Middle frontal gyrus (tissue), 1 donor: ENCODE measurements around the gene ARAP3.
"Not testable (repeated sequence)": the region's sequence is repeated elsewhere in the genome, so short reads cannot be mapped to it uniquely, and the experiment has no call there.

Source experiments
- DNase-seq: peaks from one replicate; pipeline ENCODE4 v3.0.0-alpha.2; 2015; ENCODE audit warnings: low spot score; ENCODE audit errors: extremely low spot score

Gene ARAP3

GRCh38 chr5:141618804-141619554 lies 63.1 kb downstream of the ARAP3 start, which contains the start of gene DIAPH1:
DIAPH1 (minus strand) TSS chr5:141619000; CDS start chr5:141618914, 86 bp downstream.
- peak; percentile 73 for DNase-seq

GRCh38 chr5:141618030-141618803 lies 63.8 kb downstream of the ARAP3 start:
- no peak for DNase-seq

- DNase-seq: no peak
Observed at GRCh38 chr5:141617682-141618029, 64.4 kb downstream of the ARAP3 start.

- no peak for DNase-seq
Observed at GRCh38 chr5:141617128-141617527, 64.9 kb downstream of the ARAP3 start.

GRCh38 chr5:141615991-141616720 lies 65.9 kb downstream of the ARAP3 start:
- no peak for DNase-seq

DNA sequence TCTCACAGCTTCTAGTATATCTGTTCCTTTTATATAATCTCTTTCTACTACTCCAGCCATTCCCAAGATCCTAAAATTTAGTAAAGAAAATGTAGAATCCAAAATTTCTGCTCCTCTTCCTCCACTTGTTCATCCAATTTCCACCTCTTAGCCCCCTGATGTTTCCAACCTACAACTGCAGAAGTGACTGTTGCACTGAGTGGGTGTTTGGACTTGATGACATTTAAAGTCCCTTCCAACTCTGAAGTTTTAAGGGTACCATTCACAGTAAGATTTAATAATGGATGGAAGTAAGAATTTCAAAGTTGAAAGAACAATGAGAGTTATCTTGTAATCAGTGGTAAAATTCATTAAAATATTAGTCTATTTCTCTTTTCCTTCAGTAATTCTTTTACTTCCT lies 68.7 kb downstream of the ARAP3 start:
- DNase-seq: no peak

GRCh38 chr5:141611289-141611688 lies 70.7 kb downstream of the ARAP3 start:
- no peak for DNase-seq

GRCh38 chr5:141609921-141610320 lies 72.1 kb downstream of the ARAP3 start:
- DNase-seq: not testable (repeated sequence)

DNA sequence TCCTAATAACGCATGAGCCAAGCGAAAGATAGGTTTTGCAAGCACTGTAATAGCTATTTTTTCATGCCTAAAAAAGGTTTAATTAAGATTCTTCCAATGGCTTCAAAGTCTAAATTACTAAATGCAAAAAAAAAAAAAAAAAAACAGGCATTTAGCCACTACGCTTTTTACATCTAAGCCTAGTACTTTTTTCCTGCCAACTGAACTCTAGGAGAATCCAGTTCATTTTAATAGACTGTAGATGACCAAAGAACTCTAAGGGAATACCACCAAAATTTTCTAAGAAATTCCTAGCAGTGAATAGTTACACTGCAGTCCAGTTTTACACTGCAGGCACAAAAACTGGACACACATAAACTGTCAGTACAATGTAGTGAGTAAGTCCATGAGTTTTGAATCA lies 73.0 kb downstream of the ARAP3 start:
- DNase-seq: no peak

GRCh38 chr5:141608557-141608956 lies 73.5 kb downstream of the ARAP3 start:
- no peak for DNase-seq

GRCh38 chr5:141608046-141608445 lies 74.0 kb downstream of the ARAP3 start:
- no peak for DNase-seq

DNA sequence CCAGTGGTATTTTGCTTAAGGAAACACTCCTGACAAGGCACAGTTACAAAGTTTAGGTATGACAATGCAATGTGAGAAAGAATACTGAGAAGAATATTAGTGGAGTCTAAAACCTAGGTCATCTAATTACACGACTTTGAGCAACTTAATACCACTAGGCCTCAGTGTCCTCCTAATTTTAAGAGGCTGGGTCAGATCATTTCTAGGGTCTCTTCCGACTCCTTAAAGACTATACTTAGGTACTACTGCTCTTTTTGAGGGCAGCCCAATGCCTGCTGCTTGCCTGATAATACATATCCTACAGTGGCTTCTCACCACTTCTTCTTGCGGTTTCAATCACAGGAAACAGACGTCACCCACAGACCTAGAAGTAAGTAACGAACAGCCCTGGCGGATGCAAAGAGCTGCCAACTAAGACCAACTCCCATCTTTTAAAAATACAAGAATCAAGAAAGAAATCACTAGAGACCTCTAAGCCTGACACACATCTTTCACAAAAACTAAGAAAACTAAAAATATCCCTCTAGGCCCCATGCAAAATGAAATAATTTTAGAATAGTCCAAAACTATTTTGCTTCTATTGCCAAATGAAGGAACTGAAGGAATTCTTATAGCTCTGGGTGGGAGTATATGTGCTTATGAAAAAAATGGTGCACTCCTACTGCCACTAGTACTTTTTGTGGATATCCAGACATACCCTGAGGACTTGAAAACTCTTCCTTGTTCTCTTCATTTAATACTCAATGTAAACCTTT lies 76.3 kb downstream of the ARAP3 start:
- DNase-seq: no peak

GRCh38 chr5:141603923-141604717 lies 77.9 kb downstream of the ARAP3 start:
- no peak for DNase-seq
